SK-N-SH (cell line): ENCODE results near the gene EDA.

Source experiments
- CTCF ChIP-seq: fragments of 200-600 bp; sonication (generic); IDR thresholded peaks from 2 replicates; pipeline ENCODE4 v1.6.1; 2017; ENCODE audit warnings: antibody characterized with exemption, mild to moderate bottlenecking, moderate library complexity
- ELF1 ChIP-seq: IDR thresholded peaks from 2 replicates; pipeline ENCODE4 v1.4.0; 2012
- FOXM1 ChIP-seq: IDR thresholded peaks from 2 replicates; pipeline ENCODE4 v1.4.0; 2012; ENCODE audit warnings: low read depth, mild to moderate bottlenecking
- JUND ChIP-seq: IDR thresholded peaks from 2 replicates; pipeline ENCODE4 v1.4.0; 2012
- PBX3 ChIP-seq: IDR thresholded peaks from 2 replicates; pipeline ENCODE4; 2012
- POLR2AphosphoS5 ChIP-seq: IDR thresholded peaks from 2 replicates; pipeline ENCODE4 v1.6.1; 2012; ENCODE audit warnings: low read depth, low read length
- RFX5 ChIP-seq: IDR thresholded peaks from 2 replicates; pipeline ENCODE4 v1.6.1; 2012; ENCODE audit warnings: mild to moderate bottlenecking, improper control_type of control experiment, low read length
- SIN3A ChIP-seq: IDR thresholded peaks from 2 replicates; pipeline ENCODE4 v1.6.1; 2012; ENCODE audit warnings: low read depth, mild to moderate bottlenecking, low read length, moderate library complexity, borderline replicate concordance
- TAF1 ChIP-seq: IDR thresholded peaks from 2 replicates; pipeline ENCODE4 v1.6.1; 2012; ENCODE audit warnings: low read depth, mild to moderate bottlenecking, low read length, moderate library complexity, borderline replicate concordance
- ZBTB33 ChIP-seq: IDR thresholded peaks from 2 replicates; pipeline ENCODE4 v1.4.0; 2012; ENCODE audit warnings: low read depth, borderline replicate concordance

- no peak for TF ChIP-seq SIN3A
- TF ChIP-seq CTCF, result no peak
- TF ChIP-seq JUND, result no peak
- no peak for TF ChIP-seq PBX3
- no peak for TF ChIP-seq ELF1
- TF ChIP-seq TAF1, result no peak
- no peak for TF ChIP-seq ZBTB33
- TF ChIP-seq POLR2AphosphoS5, result no peak
- TF ChIP-seq RFX5, result no peak
- no peak for TF ChIP-seq FOXM1
Measured at GRCh38 chrX:69705818-69706217, 89.9 kb downstream of the EDA start.
